A204.1 (cell line): Measurements from ENCODE around the gene STAP2.

Source experiments
- FAIRE-seq: peaks from 2 replicates; lab custom pipeline; 2012; peaks lifted over from hg19 to GRCh38; lab: Jason Lieb, UNC

STAP2 gene

GRCh38 chr19:4338441-4339355 is at the start of gene STAP2:
Gene STAP2, minus strand, starts transcription at chr19:4338827. Its CDS starts 74 bp downstream, at chr19:4338753.
- no peak for FAIRE-seq

- no peak for FAIRE-seq
These were observed 47.6 kb upstream of the STAP2 start for GRCh38 chr19:4386041-4386782.

GRCh38 chr19:4385291-4386040 is 46.8 kb upstream of the STAP2 start:
- no peak for FAIRE-seq

- no peak for FAIRE-seq
These were observed 41.7 kb upstream of the STAP2 start for GRCh38 chr19:4380254-4380727.

GRCh38 chr19:4379383-4380253 is 41.0 kb upstream of the STAP2 start:
- no peak for FAIRE-seq

- no peak for FAIRE-seq
These were observed 40.3 kb upstream of the STAP2 start for GRCh38 chr19:4378886-4379285.

- no peak for FAIRE-seq
These were observed 38.6 kb upstream of the STAP2 start for GRCh38 chr19:4376991-4377781.

GRCh38 chr19:4376671-4376990 is 38.0 kb upstream of the STAP2 start:
- FAIRE-seq = no peak

GRCh38 chr19:4376028-4376670 is 37.5 kb upstream of the STAP2 start:
- no peak for FAIRE-seq

- no peak for FAIRE-seq
These were observed 36.8 kb upstream of the STAP2 start for GRCh38 chr19:4375164-4376027.

- no peak for FAIRE-seq
These were observed 36.0 kb upstream of the STAP2 start for GRCh38 chr19:4374498-4375163.

- no peak for FAIRE-seq
These were observed 35.2 kb upstream of the STAP2 start for GRCh38 chr19:4373601-4374497.

- FAIRE-seq = no peak
These were observed 34.4 kb upstream of the STAP2 start for GRCh38 chr19:4373013-4373367.

GRCh38 chr19:4372165-4373012 is 33.8 kb upstream of the STAP2 start:
- FAIRE-seq = no peak

- no peak for FAIRE-seq
These were observed 32.9 kb upstream of the STAP2 start for GRCh38 chr19:4371247-4372164.
